Activated CD4-positive, alpha-beta T cell treated with anti-CD3 and anti-CD28 coated beads for 24 hours (primary cell): Measurements from ENCODE around the gene CCDC185.

ENCODE experiments used
- DNase-seq, 2 donors: peaks; one replicate each; pipeline ENCODE4 v3.0.0-alpha.2; 2020; ENCODE audit warnings: low read depth in 2 of 2

CCDC185 gene

DNA sequence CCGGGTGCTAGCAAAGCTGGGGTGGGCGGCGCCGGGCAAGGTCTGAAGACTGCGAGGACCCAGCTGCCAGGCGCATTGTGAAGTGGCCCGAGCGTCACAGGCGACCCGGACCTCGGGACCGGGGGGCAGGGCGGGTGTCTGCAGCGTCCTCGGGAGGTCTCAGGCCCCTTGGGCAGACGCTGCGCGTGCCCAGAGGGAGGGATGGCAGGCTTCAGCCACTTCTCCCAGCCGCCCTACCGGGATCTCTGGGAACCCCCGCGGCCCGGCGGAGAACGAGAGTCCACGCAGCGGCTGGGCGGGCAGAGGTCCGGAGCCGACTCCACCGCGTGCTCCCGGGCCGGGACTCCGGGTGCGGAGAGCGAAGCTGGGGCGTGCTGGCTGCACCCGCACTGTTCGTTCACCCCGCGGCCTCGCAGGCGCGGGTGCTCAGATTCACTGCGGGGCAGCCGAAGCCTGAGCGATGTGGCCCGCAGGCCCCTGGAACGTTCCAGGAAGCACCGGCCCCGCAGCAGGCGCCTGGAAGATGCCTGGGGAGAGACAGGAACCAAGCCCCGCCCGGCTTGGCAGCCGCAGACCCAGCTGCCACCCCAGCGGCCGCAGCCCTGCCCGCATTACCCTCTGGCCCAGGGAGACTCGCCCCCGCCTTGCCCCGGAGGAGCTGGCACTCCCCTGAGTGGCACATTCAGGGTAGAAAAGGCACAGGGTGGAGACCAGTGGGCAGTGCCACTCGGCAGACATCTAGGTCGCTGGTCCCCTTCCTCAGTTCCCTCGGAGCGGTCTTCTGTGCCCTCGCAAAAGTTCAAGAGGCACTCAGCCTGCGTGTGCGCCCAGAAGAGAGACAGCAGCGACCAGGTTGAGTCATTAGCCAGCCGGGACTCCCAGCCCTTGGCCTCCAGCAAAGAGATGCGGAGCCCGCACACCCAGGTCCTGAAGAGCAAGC is at the start of gene CCDC185:
CCDC185 (plus strand) TSS at position 141 of the 940 bp plus-strand sequence; CDS start at position 202, 61 bp downstream.
- no peak for DNase-seq

DNA sequence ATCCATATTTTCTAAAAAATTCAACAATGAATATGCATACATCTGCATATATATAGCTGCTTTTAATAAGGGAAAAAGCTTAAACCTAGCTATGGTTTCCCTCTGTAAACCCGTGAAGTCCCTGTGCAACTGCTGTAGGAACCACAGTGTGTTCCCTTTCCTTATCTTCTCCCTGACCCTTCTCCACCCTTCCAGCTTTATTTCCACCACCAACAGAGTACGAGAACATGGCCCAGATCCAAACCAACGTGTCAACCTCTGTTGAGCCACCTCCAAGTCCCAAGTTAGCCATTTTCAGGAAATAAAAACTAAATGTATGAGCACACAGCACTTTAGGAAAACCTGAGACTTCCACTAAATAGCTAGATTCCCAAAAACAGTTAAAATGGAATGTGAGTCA is 49.5 kb upstream of the CCDC185 start:
- DNase-seq: no peak

GRCh38 chr1:223344491-223344890 is 48.7 kb upstream of the CCDC185 start:
- DNase-seq: no peak

DNA sequence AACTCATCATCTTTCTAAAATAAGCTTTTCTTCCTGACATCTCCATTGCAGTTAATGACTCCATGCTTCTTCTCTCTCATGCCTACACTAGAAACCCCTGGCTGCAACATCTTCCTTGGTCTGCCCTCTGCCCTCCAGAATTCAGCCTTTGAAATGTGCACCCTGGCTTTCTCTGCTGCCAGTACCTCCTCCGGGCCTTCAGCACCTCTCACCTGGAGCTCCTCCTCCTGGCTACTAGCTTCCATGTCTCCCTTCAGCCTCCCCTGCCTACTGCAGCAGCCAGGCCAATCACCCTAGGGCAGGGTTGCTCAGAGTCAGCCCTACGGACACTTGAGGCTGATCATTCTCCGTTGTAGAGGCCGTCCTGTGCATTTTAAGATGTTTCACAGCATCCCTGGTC is 47.5 kb upstream of the CCDC185 start:
- DNase-seq: no peak

GRCh38 chr1:223346311-223346710 is 46.9 kb upstream of the CCDC185 start:
- no peak for DNase-seq

GRCh38 chr1:223347583-223347982 is 45.6 kb upstream of the CCDC185 start:
- DNase-seq: no peak

- no peak for DNase-seq
These were observed 44.8 kb upstream of the CCDC185 start for GRCh38 chr1:223348439-223348838.

DNA sequence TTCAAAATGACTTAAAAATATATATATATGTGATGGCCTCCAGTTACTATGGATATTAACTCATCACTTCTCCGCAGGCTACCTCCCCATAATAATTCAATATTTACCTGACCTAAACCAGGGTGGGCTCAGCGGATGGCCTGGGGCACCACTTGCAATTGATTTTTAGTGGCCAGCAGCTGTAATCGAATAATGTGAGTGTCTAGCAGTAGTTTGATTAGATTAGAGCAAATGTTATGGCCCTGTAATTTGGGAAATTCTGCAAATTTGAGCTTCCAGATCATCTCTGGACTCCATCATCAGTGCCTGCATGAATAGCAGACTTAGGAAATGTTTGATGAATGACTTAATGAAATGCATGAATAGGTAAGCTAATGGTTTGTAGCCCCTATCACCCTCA is 44.0 kb upstream of the CCDC185 start:
- DNase-seq: no peak

DNA sequence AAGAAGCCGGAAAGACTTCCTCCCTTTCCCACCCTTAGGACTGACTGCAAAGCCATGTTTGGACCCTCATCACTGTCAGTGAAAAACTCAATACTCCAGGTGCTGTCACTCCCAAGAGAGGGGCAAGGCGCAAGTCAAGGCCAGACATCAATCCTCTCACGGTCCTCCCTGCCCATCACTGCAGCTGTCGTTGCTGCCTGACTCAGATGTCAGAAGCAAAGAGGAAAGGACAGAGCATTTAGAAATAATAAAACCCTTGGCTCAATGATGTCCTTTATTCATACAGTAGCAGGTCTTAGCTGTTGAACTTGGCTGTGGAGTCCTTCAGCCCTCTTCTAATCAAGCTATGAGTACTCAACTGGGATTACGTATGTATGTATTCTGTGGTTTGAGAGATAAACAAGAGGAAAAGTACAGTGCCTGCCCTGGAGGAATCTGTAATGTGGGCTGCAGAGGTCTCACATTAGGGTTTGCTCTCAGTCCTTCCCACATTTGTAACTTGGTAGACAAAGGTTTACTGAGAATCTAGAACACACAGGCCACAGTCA is 42.8 kb upstream of the CCDC185 start:
- DNase-seq: no peak

GRCh38 chr1:223352944-223353343 is 40.3 kb upstream of the CCDC185 start:
- DNase-seq: no peak

DNA sequence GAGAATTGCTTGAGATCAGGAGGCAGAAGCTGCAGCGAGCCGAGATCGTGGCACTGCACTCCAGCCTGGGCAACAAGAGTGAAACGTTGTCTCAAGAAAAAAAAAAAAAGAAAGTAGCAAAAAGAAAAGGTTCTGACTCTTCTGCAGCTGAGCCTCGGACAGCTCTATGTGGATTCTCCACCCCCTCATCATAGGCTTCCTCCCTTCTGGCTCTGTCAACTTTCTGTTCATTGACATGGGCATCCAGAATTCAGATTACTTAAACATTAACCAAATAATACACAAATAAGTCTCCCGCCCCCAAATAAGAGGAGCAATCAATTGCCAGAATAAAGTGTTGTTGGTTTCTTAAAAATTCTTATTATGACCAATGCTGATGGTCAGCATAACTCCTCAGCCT is 39.3 kb upstream of the CCDC185 start:
- DNase-seq: no peak

DNA sequence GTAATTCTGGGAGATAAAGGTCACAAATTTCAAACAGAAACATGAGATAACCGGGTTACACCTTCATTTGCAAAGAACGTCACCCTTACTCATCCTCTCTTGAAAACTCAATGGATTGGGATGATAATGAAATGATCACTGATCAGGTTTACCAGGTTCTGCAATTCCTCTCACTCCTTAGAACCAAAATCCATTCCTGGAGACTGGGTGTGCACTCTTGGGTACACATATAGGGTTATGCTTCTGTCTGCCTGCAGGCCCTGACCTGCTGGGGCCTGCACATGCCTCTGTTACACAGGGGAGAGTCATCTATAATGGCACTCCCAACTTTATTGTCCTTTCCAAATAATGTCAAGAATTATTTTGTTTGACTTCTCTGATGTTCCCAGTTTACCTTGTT is 37.5 kb upstream of the CCDC185 start:
- no peak for DNase-seq

- DNase-seq: no peak
These were observed 34.4 kb upstream of the CCDC185 start for GRCh38 chr1:223358826-223359225.

GRCh38 chr1:223363057-223363855 is 30.0 kb upstream of the CCDC185 start:
- DNase-seq: peak in 1 of 2 donors; percentile 16

GRCh38 chr1:223363856-223364684 is 29.1 kb upstream of the CCDC185 start, which contains the start of gene SUSD4:
SUSD4 (minus strand) TSS chr1:223364176; CDS start chr1:223363425, 751 bp downstream.
- peak; percentile 28 to 40 for DNase-seq

DNA sequence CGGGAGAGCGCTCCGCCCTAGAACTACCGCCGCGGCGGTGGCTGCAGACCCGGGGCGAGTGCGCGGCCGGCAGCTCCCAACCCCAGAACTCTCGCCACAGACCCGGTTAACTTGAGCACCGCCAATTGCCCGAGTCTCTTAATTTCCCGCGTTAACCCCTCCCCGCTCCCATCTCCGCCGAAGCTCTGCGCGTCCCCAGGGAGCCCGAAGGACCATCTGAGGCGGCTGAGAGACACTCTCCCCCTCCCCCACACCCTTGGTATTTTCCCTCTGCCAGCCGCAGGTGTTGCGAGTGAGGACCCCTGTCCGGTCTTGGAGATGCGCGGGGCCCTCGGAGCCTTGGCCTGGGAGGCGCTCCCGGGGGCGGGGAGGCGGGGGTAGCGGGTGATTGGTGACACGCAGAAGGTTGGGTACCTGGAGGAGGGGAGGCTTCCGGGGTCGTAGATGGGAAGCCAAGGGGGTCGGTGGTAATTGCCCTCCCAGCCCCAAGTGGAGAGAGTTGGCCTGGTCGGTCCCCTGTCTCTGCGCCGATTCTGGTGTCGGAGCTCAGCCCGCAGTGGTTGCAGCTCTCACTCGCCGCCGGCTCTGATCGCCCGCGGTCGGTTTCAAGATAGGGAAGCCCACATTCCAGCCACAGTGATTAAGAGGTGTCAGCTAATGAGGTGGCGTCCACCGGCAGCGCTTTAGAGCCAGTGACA is 28.4 kb upstream of the CCDC185 start:
- peak in 1 of 2 donors; percentile 1 for DNase-seq

DNA sequence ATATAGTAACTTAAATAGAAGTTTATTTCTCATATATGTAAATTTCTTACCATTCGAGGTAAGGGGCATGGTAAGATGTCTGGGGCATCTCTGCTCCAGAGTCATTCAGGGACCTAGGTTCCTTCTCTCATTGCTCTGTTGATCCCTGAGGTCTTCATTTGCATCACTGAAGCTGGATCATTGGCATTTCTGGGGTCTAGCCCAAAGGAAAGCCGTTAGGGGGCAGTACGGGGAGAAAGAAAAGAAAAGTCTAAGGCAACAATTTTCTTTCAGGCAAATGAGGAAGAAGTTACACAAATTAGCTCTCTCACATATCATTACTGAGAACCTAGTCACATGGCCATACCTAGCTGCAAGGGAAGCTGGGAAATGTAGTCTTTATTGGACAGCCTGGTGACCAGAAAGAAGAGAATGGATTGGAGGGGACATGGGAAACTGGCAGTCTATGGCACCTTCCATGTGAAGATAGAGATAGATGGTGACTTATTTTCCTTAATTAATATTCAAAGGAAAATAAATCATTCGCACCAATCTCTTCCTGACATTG is 19.1 kb upstream of the CCDC185 start:
- DNase-seq: no peak

GRCh38 chr1:223378754-223379153 is 14.5 kb upstream of the CCDC185 start:
- no peak for DNase-seq

DNA sequence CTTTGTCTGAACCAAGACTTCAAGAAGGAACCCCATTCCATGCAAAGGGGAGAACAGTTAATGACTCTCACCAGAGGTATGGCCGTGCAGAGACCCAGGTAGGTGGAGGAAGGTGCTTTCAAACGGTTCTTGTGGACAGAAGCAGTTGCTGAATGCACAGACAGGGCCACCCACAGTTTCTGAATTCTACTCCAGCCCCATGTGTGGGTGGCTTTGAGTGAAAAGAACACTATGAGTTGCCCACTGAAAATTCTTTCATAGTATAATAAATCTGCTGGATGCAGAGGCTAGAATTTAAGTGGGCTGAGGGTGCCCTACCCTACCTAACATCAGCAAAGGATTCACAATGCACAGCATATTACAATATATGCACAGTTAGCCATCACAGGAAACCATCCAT is 7.2 kb upstream of the CCDC185 start:
- DNase-seq: no peak

GRCh38 chr1:223390618-223391017 is 2.6 kb upstream of the CCDC185 start:
- no peak for DNase-seq
